ENCODE measurements around the gene CYB5B.

GRCh38 chr16:69405757-69406156, 18.7 kb upstream of the CYB5B start:
- TF ChIP-seq POLR2AphosphoS5 (IDR thresholded peaks at IDR 0.05; ENCODE audit: low read depth, low read length) (no peak), POLR2A (IDR thresholded peaks at IDR 0.05; ENCODE audit: low read depth, low read length) (no peak)
